HL-60 (cell line): ENCODE measurements around the gene WWC1.

Experiments
- DNase-seq, 2 experiments: peaks; one replicate each; pipeline ENCODE4 v3.0.0-alpha.2; 2010 to 2020; ENCODE audit warnings: low read depth in 1 of 2, low spot score in 1 of 2
- H3K27ac ChIP-seq: fragments of 250-450 bp; sonication (Bioruptor Pico); replicated peaks from 2 replicates; pipeline ENCODE4 v1.5.1; 2020; ENCODE audit warnings: mild to moderate bottlenecking, moderate library complexity
- H3K27me3 ChIP-seq: fragments of 250-450 bp; sonication (Bioruptor Pico); 2 replicates; pipeline ENCODE4 v1.5.1; 2021; ENCODE audit warnings: mild to moderate bottlenecking, moderate library complexity; ENCODE audit not compliant: insufficient read depth, poor library complexity, severe bottlenecking
- H3K4me3 ChIP-seq: replicated peaks from 2 replicates; pipeline ENCODE4 v1.5.1; 2011; ENCODE audit warnings: mild to moderate bottlenecking, control low read depth, low read length; ENCODE audit not compliant: insufficient read depth
- CTCF ChIP-seq: IDR thresholded peaks from one replicate; pipeline ENCODE4 v1.5.1; 2011; ENCODE audit warnings: low read length, control low read depth, inconsistent platforms; ENCODE audit not compliant: insufficient read depth
- GABPA ChIP-seq: IDR thresholded peaks from 2 replicates; pipeline ENCODE4 v1.6.1; 2012; ENCODE audit warnings: low read depth
- POLR2AphosphoS5 ChIP-seq: IDR thresholded peaks from 2 replicates; pipeline ENCODE4 v1.6.1; 2012; ENCODE audit warnings: low read depth
- REST ChIP-seq: IDR thresholded peaks from 2 replicates; pipeline ENCODE4 v1.6.1; 2012; ENCODE audit warnings: low read depth; ENCODE audit not compliant: insufficient replicate concordance
- SPI1 ChIP-seq: IDR thresholded peaks from 2 replicates; pipeline ENCODE4 v1.6.1; 2012; ENCODE audit warnings: low read depth, mild to moderate bottlenecking, borderline replicate concordance

The WWC1 gene

GRCh38 chr5:168426007-168426863 is 134.8 kb downstream of the WWC1 start:
- H3K27ac ChIP-seq = no peak overlapping the region
- DNase-seq = no peak
- H3K4me3 ChIP-seq = no peak overlapping the region
- H3K27me3 ChIP-seq = no peaks in the 10 kb centered on the region
- TF ChIP-seq CTCF (no peak), GABPA (no peak), SPI1 (no peak), POLR2AphosphoS5 (no peak), REST (no peak)

- no peak for DNase-seq
- H3K27ac ChIP-seq = no peak overlapping the region
- no peak overlapping the region for H3K4me3 ChIP-seq
These were observed 135.4 kb downstream of the WWC1 start for GRCh38 chr5:168426864-168427172.

More at GRCh38 chr5:168426864-168427172, 135.4 kb downstream of the WWC1 start:
- TF ChIP-seq SPI1 (no peak), REST (no peak), GABPA (no peak), CTCF (no peak), POLR2AphosphoS5 (no peak)
- H3K27me3 ChIP-seq = no peaks in the 10 kb centered on the region
